Astrocyte (in vitro differentiated cells and primary cell): ENCODE data around the gene LAMC1.

Source experiments
- CTCF ChIP-seq: IDR thresholded peaks from 2 replicates; pipeline ENCODE4 v1.5.1; 2011; ENCODE audit warnings: low read depth, mild to moderate bottlenecking, inconsistent platforms, low read length, moderate library complexity; ENCODE audit not compliant: insufficient read depth
- EZH2 ChIP-seq: IDR thresholded peaks from 2 replicates; pipeline ENCODE4 v1.6.1; 2012; ENCODE audit warnings: mild to moderate bottlenecking, low read length, inconsistent platforms; ENCODE audit not compliant: insufficient read depth

- no peak for TF ChIP-seq CTCF
- TF ChIP-seq EZH2 = no peak
Measured at GRCh38 chr1:183021405-183022201, 1.6 kb upstream of the LAMC1 start.
